Skeletal muscle satellite cell (primary cell): Measurements from ENCODE around the gene GJA3.
A peak's percentile ranks its signal among the peaks of the same experiment; 100 is the strongest.

Experiments
- H3K27me3 ChIP-seq: 2 replicates; pipeline ENCODE4 v1.7.0; 2013; ENCODE audit warnings: low read length; ENCODE audit not compliant: control insufficient read depth, insufficient read depth
- H3K36me3 ChIP-seq: 2 replicates; pipeline ENCODE4 v1.7.0; 2013; ENCODE audit warnings: mild to moderate bottlenecking, control low read depth, low read length; ENCODE audit not compliant: insufficient read depth
- H3K4me1 ChIP-seq: 2 replicates; pipeline ENCODE4 v1.7.0; 2013; ENCODE audit warnings: low read length; ENCODE audit not compliant: control insufficient read depth, insufficient read depth
- H3K4me2 ChIP-seq: 2 replicates; pipeline ENCODE4 v1.7.0; 2013; ENCODE audit warnings: mild to moderate bottlenecking, low read length
- H3K4me3 ChIP-seq: 2 replicates; pipeline ENCODE4 v1.7.0; 2013; ENCODE audit warnings: low read length
- H3K9ac ChIP-seq: 2 replicates; pipeline ENCODE4 v1.7.0; 2013; ENCODE audit warnings: mild to moderate bottlenecking, low read depth, low read length, moderate library complexity
- H3K9me3 ChIP-seq: replicated peaks from 2 replicates; pipeline ENCODE4 v1.7.0; 2013; ENCODE audit warnings: mild to moderate bottlenecking, control low read depth, low read length

GJA3 gene

DNA sequence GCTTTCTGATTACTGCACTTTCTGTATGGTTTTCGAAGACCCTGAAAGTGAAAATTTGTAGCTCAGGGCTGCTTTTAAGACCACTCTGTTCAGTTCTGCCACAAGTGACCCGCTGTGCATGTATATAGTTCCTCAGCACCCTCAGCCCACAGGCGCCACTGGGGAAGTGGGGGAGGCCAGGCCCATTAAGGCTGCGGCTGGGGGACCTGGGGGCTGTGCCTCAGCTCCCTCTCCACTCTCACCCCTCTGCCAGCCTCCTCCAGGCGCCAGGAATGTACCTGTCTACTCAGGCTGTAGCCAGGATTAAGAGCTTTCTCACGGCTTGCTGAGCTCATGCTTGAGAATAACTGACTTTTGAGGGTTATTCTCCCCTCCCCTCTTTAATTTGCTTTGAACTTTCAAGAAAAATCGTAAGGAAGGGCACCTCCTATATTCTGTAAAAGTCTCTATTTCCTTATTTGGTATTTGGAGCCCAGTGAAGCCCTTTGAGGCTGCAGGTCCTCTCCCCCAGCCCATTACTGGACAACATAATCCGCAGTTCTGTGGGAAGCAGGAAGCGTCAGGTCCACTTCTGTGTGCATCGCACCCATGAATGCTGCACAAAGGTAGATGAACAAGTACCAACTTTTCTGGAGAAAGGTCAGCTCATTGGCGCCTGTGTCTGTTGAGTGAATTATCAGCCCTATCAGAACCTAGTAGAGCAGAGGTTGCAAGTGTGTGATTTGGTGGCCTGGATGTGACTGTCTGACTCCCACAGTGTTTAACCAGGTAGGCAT, 29.6 kb downstream of the GJA3 start:
- H3K4me1 ChIP-seq: peaks cover 18% of the 10 kb centered on the region
- H3K9me3 ChIP-seq: no peaks in the 10 kb centered on the region
- no peak overlapping the region for H3K9ac ChIP-seq
- H3K36me3 ChIP-seq: no peaks in the 10 kb centered on the region
- H3K4me2 ChIP-seq: no peak overlapping the region
- no peak overlapping the region for H3K4me3 ChIP-seq
- peaks cover 27% of the 10 kb centered on the region for H3K27me3 ChIP-seq

DNA sequence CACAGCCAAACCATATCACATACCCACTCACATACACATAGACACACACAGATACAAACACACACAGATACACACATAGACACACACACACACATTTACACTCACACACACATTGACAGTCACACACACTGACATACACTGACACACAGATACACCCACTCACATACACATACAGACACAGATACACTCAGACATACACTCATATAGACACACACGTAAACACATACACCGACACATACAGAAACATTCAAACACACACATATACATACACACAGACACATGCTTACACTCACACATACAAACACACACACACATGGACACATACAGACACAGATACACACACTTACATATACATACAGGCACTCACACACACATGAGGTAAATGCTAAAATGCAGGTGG, 30.2 kb downstream of the GJA3 start:
- Histone ChIP-seq H3K9ac (no peak overlapping the region), H3K9me3 (no peaks in the 10 kb centered on the region), H3K4me1 (peaks cover 20% of the 10 kb centered on the region), H3K27me3 (peaks cover 27% of the 10 kb centered on the region), H3K36me3 (no peaks in the 10 kb centered on the region), H3K4me3 (no peak overlapping the region), H3K4me2 (no peak overlapping the region)

DNA sequence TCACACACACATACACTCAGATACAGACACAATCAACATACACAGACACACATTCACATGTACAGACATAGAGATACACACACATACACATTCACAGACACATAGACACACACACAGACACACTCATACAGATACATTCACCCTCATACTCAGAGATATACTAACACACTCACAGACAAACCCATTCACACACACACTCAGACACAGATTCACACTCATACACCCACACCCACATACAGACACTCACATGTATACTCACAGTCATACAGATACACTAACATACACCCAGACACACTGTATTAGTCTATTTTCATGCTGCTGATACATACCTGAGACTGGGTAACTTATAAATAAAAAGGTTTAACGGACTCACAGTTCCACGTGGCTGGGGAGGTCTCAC, 30.8 kb downstream of the GJA3 start:
- Histone ChIP-seq H3K4me3 (no peak overlapping the region), H3K9me3 (no peaks in the 10 kb centered on the region), H3K36me3 (no peaks in the 10 kb centered on the region), H3K4me2 (no peak overlapping the region), H3K27me3 (peaks cover 27% of the 10 kb centered on the region), H3K9ac (no peak overlapping the region), H3K4me1 (peaks cover 26% of the 10 kb centered on the region)

DNA sequence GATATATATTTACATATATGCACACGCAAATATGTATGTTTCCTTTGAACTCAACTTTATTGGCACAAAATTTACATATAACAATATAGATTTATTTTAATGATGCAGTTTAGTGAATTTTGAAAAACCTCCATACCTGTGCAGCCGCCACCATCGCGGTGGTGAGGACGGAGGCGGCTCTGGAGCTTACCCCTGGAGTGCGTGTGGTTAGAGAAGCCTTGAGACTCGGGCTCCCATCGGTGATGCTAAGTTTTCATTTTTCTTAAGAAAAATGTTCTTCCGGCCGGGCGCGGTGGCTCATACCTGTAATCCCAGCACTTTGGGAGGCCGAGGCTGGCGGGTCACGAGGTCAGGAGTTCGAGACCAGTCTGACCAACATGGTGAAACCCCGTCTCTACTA, 31.8 kb downstream of the GJA3 start:
- Histone ChIP-seq H3K4me1 (peaks cover 34% of the 10 kb centered on the region), H3K36me3 (no peaks in the 10 kb centered on the region), H3K9ac (no peak overlapping the region), H3K4me3 (no peak overlapping the region), H3K4me2 (no peak overlapping the region), H3K27me3 (peaks cover 27% of the 10 kb centered on the region), H3K9me3 (no peaks in the 10 kb centered on the region)

DNA sequence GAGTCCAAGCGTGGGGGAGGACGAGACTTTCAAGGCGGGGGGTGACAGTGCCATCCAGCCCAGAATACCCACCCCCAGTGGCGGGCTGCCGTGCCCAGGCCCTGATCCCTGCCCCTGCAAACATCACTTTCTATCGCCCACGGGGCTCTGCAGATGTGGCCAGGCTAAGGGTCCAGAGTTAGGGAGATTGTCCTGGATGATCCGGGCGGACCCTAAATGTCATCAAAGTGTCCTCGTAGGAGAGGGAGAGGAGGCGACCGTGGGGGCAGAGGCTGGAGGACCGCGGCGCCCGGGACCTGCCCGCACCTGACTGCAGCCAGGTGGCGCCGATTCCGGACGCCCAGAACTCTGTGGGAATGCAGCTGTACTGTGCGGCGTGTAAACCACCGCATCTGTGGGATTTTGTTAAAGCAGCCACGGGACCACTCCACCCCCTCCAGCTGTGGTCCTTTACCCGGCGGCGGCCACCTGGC, 32.4 kb downstream of the GJA3 start:
- Histone ChIP-seq H3K4me2 (peak overlapping the region; percentile 97), H3K4me3 (peak overlapping the region; percentile 77), H3K4me1 (peaks cover 35% of the 10 kb centered on the region), H3K36me3 (no peaks in the 10 kb centered on the region), H3K27me3 (peaks cover 27% of the 10 kb centered on the region), H3K9ac (peak overlapping the region; percentile 84), H3K9me3 (no peaks in the 10 kb centered on the region)

DNA sequence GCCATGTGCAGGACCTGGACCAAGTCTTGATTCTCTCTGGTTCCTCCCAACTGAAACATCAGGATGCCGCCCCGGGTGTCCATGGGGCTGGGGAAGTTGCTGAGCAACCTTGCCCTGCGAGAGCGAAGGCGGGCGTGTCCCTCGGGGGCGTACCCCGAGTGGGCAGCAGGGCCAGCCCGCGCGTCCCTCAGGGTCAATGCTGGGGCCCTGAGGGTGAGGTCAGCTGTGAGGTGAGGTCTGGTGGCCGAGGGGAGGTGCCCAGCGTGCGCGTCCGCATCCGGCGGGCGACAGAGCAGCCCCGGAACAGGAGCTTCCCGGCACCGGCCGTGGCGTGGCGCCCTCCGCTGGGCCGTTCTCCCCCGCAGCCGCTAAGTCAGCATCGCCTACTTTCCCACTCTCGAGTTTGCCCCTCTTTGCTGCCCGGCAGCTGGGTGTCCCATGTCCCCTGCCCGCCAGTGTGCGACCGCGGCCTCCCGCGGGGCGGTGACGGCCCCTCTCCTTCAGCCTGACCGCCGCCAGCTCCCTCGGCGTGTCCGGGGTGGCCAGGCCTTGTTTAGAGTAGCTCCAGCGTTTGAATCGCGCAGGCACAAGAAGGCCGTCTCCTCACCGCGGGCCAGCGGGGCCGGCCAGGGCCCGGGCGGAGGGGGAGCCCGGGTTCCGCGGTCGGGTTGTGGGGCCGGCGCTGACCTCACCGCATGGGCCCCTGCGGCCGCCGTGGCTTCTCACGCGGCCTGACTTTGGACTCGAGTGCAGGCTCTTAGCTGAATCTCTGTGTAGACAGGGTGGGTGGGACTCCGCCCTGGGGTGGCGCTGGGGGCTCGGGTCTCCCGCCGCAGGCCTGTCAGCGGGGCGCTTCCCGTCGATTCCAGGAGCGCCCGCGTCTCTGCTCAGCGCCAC, 33.0 kb downstream of the GJA3 start:
- Histone ChIP-seq H3K9ac (peak overlapping the region; percentile 84), H3K36me3 (no peaks in the 10 kb centered on the region), H3K9me3 (no peaks in the 10 kb centered on the region), H3K4me3 (peak overlapping the region; percentile 77), H3K4me2 (peak overlapping the region; percentile 97), H3K4me1 (peaks cover 35% of the 10 kb centered on the region), H3K27me3 (peaks cover 23% of the 10 kb centered on the region)

DNA sequence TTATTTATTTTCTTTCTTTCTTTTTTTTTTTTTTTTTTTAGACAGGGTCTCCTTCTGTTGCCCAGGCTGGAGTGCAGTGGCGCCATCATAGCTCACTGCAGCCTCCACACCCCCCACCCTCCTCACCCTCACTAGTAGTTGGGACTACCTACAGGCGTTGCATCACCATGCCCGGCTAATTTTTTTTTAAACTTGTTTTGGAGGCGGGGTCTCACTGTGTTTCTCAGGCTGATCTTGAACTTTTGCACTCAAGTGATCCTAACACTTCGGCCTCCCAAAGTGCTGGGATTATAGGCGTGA, 33.6 kb downstream of the GJA3 start:
- Histone ChIP-seq H3K9me3 (no peaks in the 10 kb centered on the region), H3K9ac (peak overlapping the region; percentile 84), H3K36me3 (no peaks in the 10 kb centered on the region), H3K4me1 (peaks cover 35% of the 10 kb centered on the region), H3K4me2 (peak overlapping the region; percentile 97), H3K4me3 (peak overlapping the region; percentile 77), H3K27me3 (peaks cover 20% of the 10 kb centered on the region)

DNA sequence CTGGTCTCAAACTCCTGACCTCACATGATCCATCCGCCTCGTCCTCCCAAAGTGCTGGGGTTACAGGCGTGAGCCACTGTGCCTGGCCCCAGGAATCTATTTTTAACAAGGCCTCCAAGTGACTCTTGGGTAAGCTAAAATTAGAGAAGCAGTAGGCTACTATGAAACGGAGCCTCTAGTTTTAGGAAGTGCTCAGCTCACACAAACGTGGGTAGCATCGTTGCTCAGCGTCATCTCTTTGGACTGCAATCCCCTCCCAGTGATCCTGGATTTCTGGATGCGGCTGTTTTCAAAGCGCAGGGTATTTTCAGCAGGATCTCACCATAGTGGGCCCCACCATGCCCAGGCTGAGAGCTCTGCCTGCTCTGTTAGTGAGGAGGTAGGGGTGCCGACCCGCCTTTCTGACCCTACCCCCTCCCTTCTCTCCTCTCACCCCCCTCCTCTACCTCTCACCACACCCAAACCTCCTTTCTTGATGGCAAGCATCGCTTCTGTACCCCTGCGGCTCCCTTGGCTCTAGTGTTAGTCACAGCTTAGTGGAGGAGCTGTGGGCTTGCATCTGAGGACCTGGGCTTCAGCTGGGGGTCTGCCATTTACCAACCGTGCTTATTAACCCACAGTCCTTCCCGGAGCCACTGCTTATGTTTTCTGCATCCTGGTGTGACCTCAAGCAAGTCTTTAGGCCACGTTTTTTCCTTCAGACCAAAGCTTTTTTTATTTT, 34.2 kb downstream of the GJA3 start:
- H3K9ac ChIP-seq: no peak overlapping the region
- peaks cover 15% of the 10 kb centered on the region for H3K27me3 ChIP-seq
- H3K4me1 ChIP-seq: peaks cover 35% of the 10 kb centered on the region
- no peaks in the 10 kb centered on the region for H3K36me3 ChIP-seq
- H3K4me2 ChIP-seq: no peak overlapping the region
- H3K9me3 ChIP-seq: no peaks in the 10 kb centered on the region
- H3K4me3 ChIP-seq: no peak overlapping the region

DNA sequence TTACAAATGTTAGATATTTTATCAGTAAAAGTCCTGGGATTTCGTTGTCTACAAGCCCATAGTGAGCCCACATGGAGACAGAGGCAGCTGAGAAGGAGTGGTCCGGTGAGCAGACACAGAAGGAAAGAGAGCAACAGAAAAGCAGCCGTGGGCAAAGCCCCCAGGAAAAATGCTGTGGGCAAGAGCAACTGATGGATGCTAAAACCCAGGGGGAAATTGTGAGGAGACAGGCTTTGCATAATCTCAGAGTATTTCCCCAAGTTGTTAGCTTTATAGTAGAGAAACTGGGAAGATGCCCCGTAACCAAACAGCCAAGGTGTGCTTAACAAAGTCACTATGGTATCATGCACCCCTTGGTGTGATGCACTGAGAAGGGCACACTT, 35.1 kb downstream of the GJA3 start:
- no peaks in the 10 kb centered on the region for H3K36me3 ChIP-seq
- no peak overlapping the region for H3K4me3 ChIP-seq
- peaks cover 10% of the 10 kb centered on the region for H3K27me3 ChIP-seq
- no peak overlapping the region for H3K4me2 ChIP-seq
- no peaks in the 10 kb centered on the region for H3K9me3 ChIP-seq
- peaks cover 35% of the 10 kb centered on the region for H3K4me1 ChIP-seq
- no peak overlapping the region for H3K9ac ChIP-seq

DNA sequence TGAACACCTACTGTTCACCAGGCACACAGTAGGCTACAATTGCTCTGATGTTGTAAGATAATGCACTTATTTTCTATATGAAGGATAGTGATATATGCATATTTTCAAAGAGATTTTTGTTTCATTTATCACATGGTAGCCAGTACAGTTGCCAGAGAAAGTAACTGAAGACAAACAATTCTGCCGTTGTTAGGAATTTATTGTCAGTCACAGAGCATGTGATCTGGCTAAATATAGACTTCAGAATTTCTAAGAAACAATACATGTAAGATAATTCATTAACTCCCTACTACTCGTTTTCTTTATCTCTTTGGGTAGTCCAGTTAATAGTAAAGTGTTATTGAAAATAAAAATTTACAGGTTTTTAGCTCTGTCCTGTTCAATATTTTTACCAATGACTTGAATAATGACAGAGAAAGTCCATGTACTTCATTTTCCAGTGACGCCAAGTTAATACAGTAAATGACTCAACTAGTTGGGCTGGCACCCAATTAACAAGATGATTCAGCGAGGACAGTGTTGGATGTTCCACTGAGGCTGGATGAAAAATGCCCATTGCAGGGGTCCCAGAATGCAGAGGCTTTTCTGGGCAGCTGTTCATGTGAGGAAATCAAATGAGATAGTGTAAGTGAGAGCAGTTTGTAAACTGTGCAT, 35.6 kb downstream of the GJA3 start:
- peaks cover 35% of the 10 kb centered on the region for H3K4me1 ChIP-seq
- peaks cover 10% of the 10 kb centered on the region for H3K27me3 ChIP-seq
- H3K4me2 ChIP-seq: peak overlapping the region; percentile 22
- H3K9me3 ChIP-seq: no peaks in the 10 kb centered on the region
- H3K4me3 ChIP-seq: no peak overlapping the region
- H3K9ac ChIP-seq: peak overlapping the region; percentile 33
- no peaks in the 10 kb centered on the region for H3K36me3 ChIP-seq

DNA sequence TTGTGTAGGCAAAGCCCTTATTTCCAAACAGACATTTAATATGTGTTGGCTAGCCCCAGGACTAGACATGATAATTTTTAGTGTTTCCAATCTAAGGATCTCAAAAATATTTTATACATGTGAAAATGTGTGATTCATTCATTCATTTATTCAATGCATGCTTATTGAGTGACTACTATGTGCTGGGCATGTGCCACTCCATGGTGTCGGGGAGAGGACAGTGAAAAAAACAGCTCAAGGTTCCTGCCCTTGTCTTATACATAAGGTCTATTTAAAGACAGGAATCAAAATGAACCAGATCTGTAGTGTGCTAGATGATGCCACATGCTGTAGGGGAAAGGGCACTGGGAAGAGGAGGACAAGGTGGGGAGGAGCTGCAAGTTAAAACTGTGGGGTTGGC, 36.5 kb downstream of the GJA3 start:
- Histone ChIP-seq H3K27me3 (peaks cover 6% of the 10 kb centered on the region), H3K36me3 (no peaks in the 10 kb centered on the region), H3K9me3 (no peaks in the 10 kb centered on the region), H3K4me2 (no peak overlapping the region), H3K9ac (no peak overlapping the region), H3K4me1 (peaks cover 42% of the 10 kb centered on the region), H3K4me3 (no peak overlapping the region)
